Astrocyte (in vitro differentiated cells and primary cell): Measurements from ENCODE around the gene PPP4R2. TPM values are rescaled to one million over a fixed set of nuclear protein-coding genes. Genes with fewer than 3 reads are reported as not detected.

Experiments
- DNase-seq: peaks from one replicate; pipeline ENCODE4 v3.0.0-alpha.2; 2010; ENCODE audit warnings: low read depth
- FAIRE-seq: peaks from 2 replicates; lab custom pipeline; 2011; peaks lifted over from hg19 to GRCh38; lab: Jason Lieb, UNC
- H2AFZ ChIP-seq: 2 replicates; pipeline ENCODE4 v1.6.0; 2012; ENCODE audit warnings: low read depth, low read length, inconsistent platforms
- H3K27ac ChIP-seq: 2 replicates; pipeline ENCODE4 v1.5.1; 2011; ENCODE audit warnings: low read depth, low read length, inconsistent platforms
- H3K27me3 ChIP-seq: 2 replicates; pipeline ENCODE4 v1.6.0; 2011; ENCODE audit warnings: low read length, inconsistent platforms; ENCODE audit not compliant: insufficient read depth
- H3K36me3 ChIP-seq: 2 replicates; pipeline ENCODE4 v1.5.1; 2011; ENCODE audit warnings: low read length, inconsistent platforms; ENCODE audit not compliant: insufficient read depth
- H3K4me1 ChIP-seq: 2 replicates; pipeline ENCODE4 v1.5.1; 2011; ENCODE audit warnings: low read length, inconsistent platforms; ENCODE audit not compliant: insufficient read depth
- H3K4me2 ChIP-seq: 2 replicates; pipeline ENCODE4 v1.6.0; 2012; ENCODE audit warnings: low read length, inconsistent platforms
- H3K4me3 ChIP-seq: 2 replicates; pipeline ENCODE4 v1.5.1; 2011; ENCODE audit warnings: low read depth, mild to moderate bottlenecking, low read length, inconsistent platforms; ENCODE audit not compliant: insufficient read depth
- H3K79me2 ChIP-seq: 2 replicates; pipeline ENCODE4 v1.6.0; 2012; ENCODE audit warnings: mild to moderate bottlenecking, low read length, inconsistent platforms; ENCODE audit not compliant: insufficient read depth
- H3K9ac ChIP-seq: 2 replicates; pipeline ENCODE4 v1.6.0; 2012; ENCODE audit warnings: mild to moderate bottlenecking, low read length, inconsistent platforms
- H3K9me3 ChIP-seq: 2 replicates; pipeline ENCODE4 v1.5.1; 2012; ENCODE audit warnings: low read depth, mild to moderate bottlenecking, low read length, inconsistent platforms; ENCODE audit not compliant: insufficient read depth
- H4K20me1 ChIP-seq: 2 replicates; pipeline ENCODE4 v1.6.0; 2012; ENCODE audit warnings: low read length, inconsistent platforms; ENCODE audit not compliant: insufficient read depth
- H3K27ac Mint-ChIP-seq: one replicate; pipeline ENCODE4 v1.8.0; 2021; ENCODE audit warnings: mild to moderate bottlenecking, mixed read lengths; ENCODE audit not compliant: unreplicated experiment
- H3K27me3 Mint-ChIP-seq: one replicate; pipeline ENCODE4 v1.8.0; 2021; ENCODE audit warnings: low read depth, mixed read lengths; ENCODE audit not compliant: unreplicated experiment
- H3K36me3 Mint-ChIP-seq: one replicate; pipeline ENCODE4 v1.8.0; 2021; ENCODE audit warnings: low read depth, mixed read lengths; ENCODE audit not compliant: unreplicated experiment
- H3K4me1 Mint-ChIP-seq: one replicate; pipeline ENCODE4 v1.8.0; 2021; ENCODE audit warnings: low read depth, mixed read lengths; ENCODE audit not compliant: unreplicated experiment
- H3K4me3 Mint-ChIP-seq: one replicate; pipeline ENCODE4 v1.8.0; 2021; ENCODE audit warnings: mild to moderate bottlenecking, moderate library complexity, mixed read lengths; ENCODE audit not compliant: unreplicated experiment
- H3K9me3 Mint-ChIP-seq: one replicate; pipeline ENCODE4 v1.8.0; 2021; ENCODE audit warnings: mild to moderate bottlenecking, mixed read lengths; ENCODE audit not compliant: unreplicated experiment
- EZH2 ChIP-seq: IDR thresholded peaks from 2 replicates; pipeline ENCODE4 v1.6.1; 2012; ENCODE audit warnings: mild to moderate bottlenecking, low read length, inconsistent platforms; ENCODE audit not compliant: insufficient read depth
- total RNA-seq: library from RNA; stranded (reverse); gene quantifications from 2 replicates; pipeline ENCODE4 v1.2.1, GENCODE V29; 2021
- TF ChIP-seq, protein P1 (sequence below): IDR thresholded peaks from 2 replicates; pipeline ENCODE4 v1.5.1; 2011; ENCODE audit warnings: low read depth, mild to moderate bottlenecking, inconsistent platforms, low read length, moderate library complexity; ENCODE audit not compliant: insufficient read depth

PPP4R2 gene
- total RNA-seq, 1 donor from 2014 or later: 98.5 TPM

- Histone ChIP-seq H3K27me3 (no peaks in the 10 kb centered on the region), H4K20me1 (peaks cover 91% of the 10 kb centered on the region), H3K79me2 (peaks cover 98% of the 10 kb centered on the region), H3K9me3 (no peaks in the 10 kb centered on the region), H3K4me1 (peaks cover 19% of the 10 kb centered on the region), H3K36me3 (no peaks in the 10 kb centered on the region), H3K4me2 (no peak overlapping the region), H3K4me3 (no peak overlapping the region), H3K27ac (no peak overlapping the region), H2AFZ (no peak overlapping the region), H3K9ac (no peak overlapping the region)
- no peaks in the 10 kb centered on the region for H3K27me3 Mint-ChIP-seq
- TF ChIP-seq, protein P1, sequence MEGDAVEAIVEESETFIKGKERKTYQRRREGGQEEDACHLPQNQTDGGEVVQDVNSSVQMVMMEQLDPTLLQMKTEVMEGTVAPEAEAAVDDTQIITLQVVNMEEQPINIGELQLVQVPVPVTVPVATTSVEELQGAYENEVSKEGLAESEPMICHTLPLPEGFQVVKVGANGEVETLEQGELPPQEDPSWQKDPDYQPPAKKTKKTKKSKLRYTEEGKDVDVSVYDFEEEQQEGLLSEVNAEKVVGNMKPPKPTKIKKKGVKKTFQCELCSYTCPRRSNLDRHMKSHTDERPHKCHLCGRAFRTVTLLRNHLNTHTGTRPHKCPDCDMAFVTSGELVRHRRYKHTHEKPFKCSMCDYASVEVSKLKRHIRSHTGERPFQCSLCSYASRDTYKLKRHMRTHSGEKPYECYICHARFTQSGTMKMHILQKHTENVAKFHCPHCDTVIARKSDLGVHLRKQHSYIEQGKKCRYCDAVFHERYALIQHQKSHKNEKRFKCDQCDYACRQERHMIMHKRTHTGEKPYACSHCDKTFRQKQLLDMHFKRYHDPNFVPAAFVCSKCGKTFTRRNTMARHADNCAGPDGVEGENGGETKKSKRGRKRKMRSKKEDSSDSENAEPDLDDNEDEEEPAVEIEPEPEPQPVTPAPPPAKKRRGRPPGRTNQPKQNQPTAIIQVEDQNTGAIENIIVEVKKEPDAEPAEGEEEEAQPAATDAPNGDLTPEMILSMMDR: no peak
- TF ChIP-seq EZH2: no peak
- H3K36me3 Mint-ChIP-seq: no peaks in the 10 kb centered on the region
- H3K4me3 Mint-ChIP-seq: peak overlapping the region; percentile 43
- FAIRE-seq (no peak), DNase-seq (no peak)
- H3K9me3 Mint-ChIP-seq: no peaks in the 10 kb centered on the region
- peaks cover 34% of the 10 kb centered on the region for H3K4me1 Mint-ChIP-seq
- H3K27ac Mint-ChIP-seq: no peak overlapping the region
Measured at GRCh38 chr3:73026760-73027113, 30.1 kb downstream of the PPP4R2 start.

DNA sequence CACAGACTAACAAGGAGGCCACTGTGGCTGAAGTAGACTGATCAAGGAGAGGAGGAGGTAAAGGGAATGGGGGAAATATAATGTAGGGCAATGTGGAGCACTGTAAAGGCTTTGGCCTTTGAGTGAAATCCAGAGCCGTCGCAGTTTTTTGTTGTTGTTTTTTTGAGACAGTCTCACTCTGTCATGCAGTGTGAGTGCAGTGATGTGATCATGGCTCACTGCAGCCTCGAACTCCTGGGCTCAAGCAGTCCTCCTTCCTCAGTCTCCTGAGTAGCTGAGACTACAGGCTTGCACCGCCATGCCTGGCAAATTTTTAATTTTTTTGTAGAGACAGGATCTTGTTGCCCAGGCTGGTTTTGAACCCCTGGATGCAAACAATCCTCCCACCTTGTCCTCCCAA, 32.2 kb downstream of the PPP4R2 start:
- Histone ChIP-seq H3K4me2 (peak overlapping the region; percentile 68), H3K9ac (peak overlapping the region; percentile 54), H3K36me3 (no peaks in the 10 kb centered on the region), H3K27me3 (no peaks in the 10 kb centered on the region), H4K20me1 (peaks cover 87% of the 10 kb centered on the region), H3K4me1 (peaks cover 19% of the 10 kb centered on the region), H3K4me3 (no peak overlapping the region), H3K27ac (peak overlapping the region; percentile 80), H3K9me3 (no peaks in the 10 kb centered on the region), H3K79me2 (peaks cover 98% of the 10 kb centered on the region), H2AFZ (no peak overlapping the region)
- peak overlapping the region; percentile 73 for H3K27ac Mint-ChIP-seq
- H3K4me3 Mint-ChIP-seq: no peak overlapping the region
- DNase-seq (no peak), FAIRE-seq (no peak)
- no peaks in the 10 kb centered on the region for H3K36me3 Mint-ChIP-seq
- no peaks in the 10 kb centered on the region for H3K27me3 Mint-ChIP-seq
- H3K4me1 Mint-ChIP-seq: peaks cover 34% of the 10 kb centered on the region
- TF ChIP-seq EZH2: no peak
- TF ChIP-seq, protein P1: no peak
- no peaks in the 10 kb centered on the region for H3K9me3 Mint-ChIP-seq

- H3K27ac Mint-ChIP-seq: peak overlapping the region; percentile 73
- TF ChIP-seq, protein P1: no peak
- TF ChIP-seq EZH2: no peak
- no peak overlapping the region for H3K4me3 Mint-ChIP-seq
- FAIRE-seq (peak; percentile 95), DNase-seq (peak; percentile 97)
- Histone ChIP-seq H2AFZ (no peak overlapping the region), H3K27ac (peak overlapping the region; percentile 80), H3K9ac (peak overlapping the region; percentile 63), H3K4me1 (peaks cover 19% of the 10 kb centered on the region), H3K4me2 (peak overlapping the region; percentile 68), H3K4me3 (no peak overlapping the region), H3K36me3 (no peaks in the 10 kb centered on the region), H3K9me3 (no peaks in the 10 kb centered on the region), H3K79me2 (peaks cover 98% of the 10 kb centered on the region), H4K20me1 (peaks cover 89% of the 10 kb centered on the region), H3K27me3 (no peaks in the 10 kb centered on the region)
- H3K4me1 Mint-ChIP-seq: peaks cover 34% of the 10 kb centered on the region
- H3K27me3 Mint-ChIP-seq: no peaks in the 10 kb centered on the region
- H3K9me3 Mint-ChIP-seq: no peaks in the 10 kb centered on the region
- no peaks in the 10 kb centered on the region for H3K36me3 Mint-ChIP-seq
Measured at GRCh38 chr3:73029321-73029796, 32.7 kb downstream of the PPP4R2 start.
